HG02973 (cell line): ENCODE data around the gene ACYP2.
A peak's percentile ranks its signal among the peaks of the same experiment; 100 is the strongest.
"Not testable (repeated sequence)": the region's sequence is repeated elsewhere in the genome, so short reads cannot be mapped to it uniquely, and the experiment has no call there.

Experiments
- ATAC-seq: cut with Tn5 transposase; IDR thresholded peaks from one replicate; pipeline ENCODE4 v1.9.1; 2021; ENCODE audit warnings: moderate library complexity; ENCODE audit not compliant: unreplicated experiment

The ACYP2 gene

DNA sequence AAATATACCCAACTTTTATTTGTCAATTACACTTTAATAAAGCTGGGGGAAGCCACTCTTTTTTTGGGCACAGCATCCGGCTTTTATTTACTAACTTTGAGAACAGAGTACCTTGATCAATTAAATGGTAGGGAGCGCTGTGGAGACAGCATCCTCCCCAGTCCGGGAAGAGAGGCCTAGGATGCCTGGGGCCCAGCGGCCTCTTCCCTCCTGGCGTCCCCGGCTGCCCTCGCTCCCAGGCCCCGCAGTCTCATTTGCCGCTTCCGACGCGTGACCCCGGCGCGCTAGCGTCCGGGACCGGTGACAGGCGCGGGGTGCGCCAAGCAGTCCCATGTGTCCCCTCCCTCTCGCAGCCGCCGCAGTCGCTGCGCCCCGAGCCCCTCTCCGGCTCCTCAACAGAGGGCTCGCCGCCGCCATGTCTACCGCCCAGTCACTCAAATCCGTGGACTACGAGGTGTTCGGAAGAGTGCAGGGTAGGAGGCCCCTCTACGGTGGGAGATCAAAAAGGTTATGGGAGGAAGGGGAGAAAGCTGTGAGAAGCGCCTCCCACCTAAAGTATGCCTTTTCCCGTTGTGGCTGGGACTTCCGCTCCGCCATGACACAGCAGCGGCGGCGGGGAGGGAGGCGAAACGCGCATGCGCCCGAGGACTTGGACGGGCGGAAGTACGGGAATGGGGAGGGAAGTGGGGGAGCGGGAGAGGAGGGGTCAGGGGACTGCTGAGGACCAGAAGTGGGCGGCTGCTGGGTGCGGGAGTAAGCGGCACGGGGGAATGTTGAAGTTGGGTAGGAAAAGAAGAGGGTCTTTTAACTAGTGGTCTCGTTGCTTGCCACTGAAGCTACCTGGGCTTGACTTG, at the start of gene ACYP2:
ACYP2 (plus strand) TSS at position 332 of the 854 bp plus-strand sequence.
- ATAC-seq, result peak; percentile 83

DNA sequence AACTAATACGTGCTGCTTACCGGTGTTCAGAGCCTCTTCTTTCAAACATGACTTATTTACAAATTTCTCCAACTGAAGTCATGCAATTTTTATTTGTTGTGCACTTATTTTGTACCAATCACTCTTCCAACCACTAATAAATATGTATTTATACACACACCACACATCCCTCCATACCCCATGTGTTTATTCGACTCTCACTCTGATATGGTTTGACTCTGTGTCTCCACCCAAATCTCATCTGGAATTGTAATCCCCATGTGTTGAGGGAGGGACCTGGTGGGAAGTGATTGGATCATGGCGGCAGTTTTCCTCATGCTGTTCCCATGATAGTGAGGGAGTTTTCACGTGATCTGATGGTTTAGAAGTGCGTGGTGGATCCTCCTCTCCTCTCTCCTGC, 49.5 kb upstream of the ACYP2 start:
- ATAC-seq, result no peak

DNA sequence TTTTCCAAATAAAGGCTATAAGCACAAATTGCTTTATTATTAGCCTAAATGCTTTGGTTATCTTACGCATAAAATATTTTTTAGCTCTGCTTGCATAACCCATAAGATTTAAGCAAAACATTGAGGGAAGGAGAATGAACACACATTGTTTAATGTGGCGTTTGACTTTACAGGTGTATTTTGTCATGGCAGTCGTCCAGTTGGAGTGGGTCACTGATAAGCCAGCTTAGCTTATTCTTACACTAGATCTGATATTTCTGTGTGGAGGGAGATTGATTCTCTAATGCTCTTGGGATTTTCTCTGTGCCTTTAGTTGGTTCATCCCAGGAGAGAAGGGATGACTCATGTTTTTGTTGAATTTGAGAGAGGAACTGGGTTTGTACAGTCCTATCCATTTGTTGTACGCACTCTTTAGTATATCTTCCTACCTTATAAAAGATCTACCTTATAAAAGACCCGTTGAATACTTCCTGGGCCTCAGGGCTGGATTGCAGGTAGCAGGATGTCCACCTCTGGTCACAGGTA, 47.5 kb upstream of the ACYP2 start:
- ATAC-seq, result no peak

DNA sequence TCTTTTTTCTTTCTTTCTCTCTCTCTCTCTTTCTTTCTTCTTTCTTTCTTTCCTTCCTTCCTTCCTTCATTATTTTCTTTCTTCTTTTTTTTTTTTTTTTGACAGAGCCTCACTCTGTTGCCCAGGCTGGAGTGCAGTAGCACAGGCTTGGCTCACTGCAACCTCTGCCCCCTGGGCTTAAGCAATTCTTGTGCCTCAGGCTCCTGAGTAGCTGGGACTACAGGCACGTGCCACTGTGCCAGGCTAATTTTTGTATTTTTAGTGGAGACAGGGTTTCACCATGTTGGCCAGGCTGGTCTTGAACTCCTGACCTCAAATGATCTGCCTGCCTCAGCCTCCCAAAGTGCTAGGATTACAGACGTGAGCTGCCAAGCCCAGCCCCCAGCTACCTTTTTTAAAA, 42.9 kb upstream of the ACYP2 start:
- not testable (repeated sequence) for ATAC-seq

DNA sequence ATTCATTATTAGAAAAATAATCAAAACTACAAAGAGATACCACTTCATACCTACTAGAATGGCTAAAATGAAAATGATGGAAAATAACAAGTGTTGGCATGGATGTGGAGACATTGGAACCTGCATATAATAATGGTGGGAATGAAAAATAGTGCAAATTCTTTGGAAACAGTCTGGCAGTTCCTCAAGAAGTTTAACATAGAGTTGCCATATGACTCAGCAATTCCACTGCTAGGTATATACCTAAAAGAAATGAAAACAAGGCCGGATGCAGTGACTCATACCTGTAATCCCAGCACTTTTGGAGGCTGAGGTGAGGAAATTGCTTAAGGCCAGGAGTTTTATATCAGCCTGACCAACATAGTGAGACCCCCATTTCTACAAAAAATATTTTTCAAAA, 41.6 kb upstream of the ACYP2 start:
- ATAC-seq, result no peak

DNA sequence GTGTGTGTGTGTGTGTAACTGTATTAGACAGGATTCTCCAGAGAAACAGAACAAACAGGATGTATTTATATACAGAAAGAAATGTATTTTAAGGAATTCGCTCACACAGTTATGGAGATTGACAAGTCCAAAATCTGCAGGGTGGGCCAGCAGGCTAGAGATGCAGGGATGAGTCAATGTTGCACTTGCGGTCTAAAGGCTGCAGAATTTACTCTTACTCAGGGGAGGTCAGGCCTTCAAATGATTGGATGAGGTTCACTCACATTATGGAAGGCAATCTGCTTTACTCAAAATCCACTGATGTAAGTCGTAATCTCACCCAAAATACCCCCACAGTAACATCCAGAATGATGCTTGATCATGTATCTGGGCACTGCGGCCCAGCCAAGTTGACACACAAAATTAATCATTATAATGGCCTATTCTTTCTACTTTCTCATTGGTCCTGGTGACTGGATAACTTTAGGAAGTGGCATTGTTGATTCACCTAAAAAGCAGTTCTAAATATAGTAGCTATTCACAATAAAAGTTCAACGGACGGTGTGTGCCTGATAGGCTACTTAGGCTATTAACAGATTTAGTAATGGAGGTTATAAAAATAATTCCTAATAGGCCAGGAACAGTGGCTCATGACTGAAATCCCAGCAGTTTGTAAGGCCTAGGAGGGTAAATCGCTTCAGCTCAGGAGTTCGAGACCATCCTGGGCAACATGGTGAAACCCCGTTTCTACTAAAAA, 40.6 kb upstream of the ACYP2 start:
- ATAC-seq, result no peak

DNA sequence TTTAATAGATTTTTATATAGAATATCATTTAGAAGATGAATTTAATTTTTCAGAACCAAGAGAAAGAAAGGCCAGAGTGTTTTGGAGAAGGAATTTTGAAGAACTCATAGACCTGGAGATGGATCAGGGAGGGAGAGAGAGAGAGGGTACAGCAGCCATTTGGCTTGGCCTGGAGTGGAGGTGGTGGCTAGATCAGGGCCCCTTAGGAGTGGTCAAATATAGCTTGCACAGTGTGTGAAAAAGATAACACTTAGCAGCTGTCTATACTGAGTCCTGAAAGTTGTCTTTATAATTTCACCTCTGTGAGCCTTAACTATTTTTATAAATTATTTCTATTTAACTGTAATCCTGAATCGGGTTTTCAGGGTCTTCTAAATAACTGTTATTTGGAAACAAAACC, 38.8 kb upstream of the ACYP2 start:
- ATAC-seq, result no peak

DNA sequence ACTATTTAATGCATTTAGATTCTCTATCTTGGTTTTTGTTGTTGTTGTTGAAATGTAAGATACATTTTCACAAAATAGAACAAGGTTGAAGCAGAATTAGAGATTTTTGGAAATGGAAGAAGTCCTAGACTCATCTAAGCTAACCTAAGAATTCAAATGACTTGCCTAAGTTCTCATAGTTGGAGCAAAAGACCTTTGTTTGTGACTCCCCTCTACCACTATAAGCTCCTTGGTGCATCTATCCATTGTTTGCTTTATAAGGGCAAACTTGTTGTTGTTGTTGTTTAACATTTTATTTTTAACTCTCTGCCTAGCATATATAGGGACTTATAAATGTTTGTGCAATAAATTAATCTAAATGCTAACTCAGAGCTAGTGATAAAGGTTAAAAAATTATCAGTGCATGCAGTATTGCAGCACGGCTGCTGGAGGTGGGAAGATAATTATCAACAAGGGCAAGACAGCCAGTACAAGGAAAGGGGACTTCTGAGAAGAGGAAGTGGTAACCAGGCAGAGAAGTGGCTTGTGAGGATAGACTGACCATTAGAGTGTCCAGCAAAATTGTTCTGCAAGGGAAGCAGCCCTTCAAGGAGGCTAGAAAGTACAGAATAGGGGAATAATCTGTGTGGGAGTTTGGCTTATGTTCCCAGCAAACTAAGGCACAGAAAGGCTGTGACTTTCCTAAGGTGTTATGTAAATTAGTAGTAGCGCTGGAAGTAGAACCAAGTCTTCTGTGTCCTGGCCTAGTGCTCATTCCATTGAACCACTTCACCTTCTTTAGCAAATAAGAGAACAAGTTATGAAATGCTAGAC, 38.1 kb upstream of the ACYP2 start:
- ATAC-seq, result no peak

DNA sequence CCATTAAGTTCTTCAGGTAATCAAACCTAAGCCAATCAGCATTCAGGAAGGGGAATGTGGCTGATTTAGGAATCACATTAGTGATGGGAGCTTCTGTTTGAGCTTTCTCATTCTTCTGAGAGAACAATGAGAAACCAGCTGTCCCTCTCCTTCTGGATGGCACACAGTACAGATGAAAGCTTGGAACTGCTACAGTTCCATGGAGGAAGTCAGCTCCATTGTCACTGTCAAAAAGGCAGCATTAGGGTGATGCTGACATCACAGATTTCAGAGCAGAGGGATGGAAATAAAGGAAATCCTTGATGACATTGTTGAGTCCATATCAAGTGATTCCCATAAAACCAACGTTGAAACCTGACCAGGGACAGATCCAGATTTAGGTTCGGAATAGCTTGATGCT, 36.1 kb upstream of the ACYP2 start:
- ATAC-seq, result no peak

DNA sequence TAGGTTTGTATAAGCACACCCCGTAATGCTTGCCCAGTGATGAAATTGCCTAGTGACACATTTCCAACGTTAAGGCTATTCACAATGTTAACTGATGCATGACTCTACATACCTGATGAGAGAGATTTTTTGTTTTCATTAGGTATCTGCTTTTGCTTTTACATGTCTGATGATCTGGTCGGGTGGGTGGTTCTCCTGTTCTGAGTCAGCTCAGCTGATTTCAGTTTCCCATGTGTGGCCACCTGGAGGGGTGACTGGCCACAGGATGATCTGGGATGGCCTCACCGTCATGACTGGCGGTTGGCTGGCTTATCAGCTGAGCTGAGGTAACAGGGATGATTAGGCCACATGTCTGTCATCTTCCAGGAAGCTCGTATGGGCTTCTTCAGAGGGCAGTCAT, 33.8 kb upstream of the ACYP2 start:
- peak; percentile 96 for ATAC-seq

DNA sequence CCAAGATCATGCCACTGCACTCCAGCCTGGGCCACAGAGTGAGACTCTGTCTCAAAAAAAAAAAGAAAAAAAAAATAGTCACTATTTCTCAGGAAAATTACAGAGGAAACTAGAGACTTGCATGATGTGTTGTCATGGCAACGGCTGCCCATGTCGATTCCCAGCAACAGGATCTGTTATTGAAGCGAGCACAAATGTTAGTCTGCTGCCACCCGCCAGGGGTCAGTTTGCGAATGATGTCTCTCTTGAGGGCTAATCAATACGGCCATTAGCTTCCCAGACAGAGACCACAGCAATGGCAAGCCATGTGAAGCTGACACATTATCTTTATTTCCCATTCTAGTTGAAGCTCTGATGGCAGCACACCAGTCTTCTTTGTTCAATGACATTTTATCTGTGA, 32.4 kb upstream of the ACYP2 start:
- ATAC-seq, result no peak

DNA sequence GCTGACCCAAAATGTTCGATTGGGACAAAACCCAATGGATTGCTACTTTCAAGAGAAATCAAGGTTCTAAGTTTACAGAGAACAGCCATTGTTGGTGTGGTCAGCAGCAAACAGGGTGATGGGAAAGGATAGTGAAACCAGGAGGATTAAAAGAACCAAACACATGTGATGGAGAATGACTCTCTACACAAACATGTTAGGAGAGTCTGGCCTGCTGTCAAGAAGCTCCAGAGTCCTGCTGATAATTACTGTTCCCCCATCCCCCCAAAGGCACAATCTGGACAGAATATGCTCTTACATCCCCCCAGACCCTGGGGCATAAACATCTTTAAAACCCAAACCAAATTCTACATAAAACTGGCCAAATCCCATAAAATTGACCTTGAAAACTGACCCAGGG, 32.0 kb upstream of the ACYP2 start:
- no peak for ATAC-seq

DNA sequence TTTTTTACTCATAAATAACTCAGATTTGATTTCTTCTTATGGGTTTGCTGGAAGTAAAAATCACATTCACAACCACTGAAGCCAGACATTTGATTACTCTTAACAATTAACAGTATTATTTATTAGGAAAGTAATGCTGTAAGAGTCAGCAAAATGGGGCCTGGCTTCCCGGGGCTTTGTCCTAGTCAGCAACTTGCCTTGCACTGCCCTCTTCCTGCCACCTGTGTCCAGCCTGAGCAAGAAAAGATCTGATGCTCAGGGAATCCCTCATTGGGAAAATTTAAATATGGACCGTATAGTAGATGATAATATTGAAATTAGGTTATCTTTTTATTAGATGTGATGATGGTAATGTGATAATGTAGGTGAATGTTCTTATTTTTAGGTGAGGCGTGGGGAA, 30.8 kb upstream of the ACYP2 start:
- ATAC-seq, result no peak

DNA sequence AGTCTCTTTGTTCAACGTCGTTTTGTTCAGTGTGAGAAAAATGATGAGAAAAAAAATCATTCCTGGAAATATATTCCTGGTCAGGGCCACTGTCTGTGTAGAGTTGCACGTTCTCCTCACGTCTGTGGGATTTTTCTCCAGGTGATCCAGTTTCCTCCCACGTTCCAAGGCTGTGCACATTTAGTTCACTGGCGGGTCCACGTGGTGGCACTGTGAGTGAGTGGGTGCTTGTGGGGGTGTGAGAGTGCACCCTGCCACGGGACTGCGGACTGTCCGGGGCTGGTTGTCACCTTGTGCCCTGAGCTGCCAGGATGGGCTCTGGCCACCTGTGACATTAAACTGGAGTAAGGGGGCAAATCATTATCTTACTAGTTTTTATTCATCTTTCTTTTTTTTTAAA, 30.3 kb upstream of the ACYP2 start:
- no peak for ATAC-seq

DNA sequence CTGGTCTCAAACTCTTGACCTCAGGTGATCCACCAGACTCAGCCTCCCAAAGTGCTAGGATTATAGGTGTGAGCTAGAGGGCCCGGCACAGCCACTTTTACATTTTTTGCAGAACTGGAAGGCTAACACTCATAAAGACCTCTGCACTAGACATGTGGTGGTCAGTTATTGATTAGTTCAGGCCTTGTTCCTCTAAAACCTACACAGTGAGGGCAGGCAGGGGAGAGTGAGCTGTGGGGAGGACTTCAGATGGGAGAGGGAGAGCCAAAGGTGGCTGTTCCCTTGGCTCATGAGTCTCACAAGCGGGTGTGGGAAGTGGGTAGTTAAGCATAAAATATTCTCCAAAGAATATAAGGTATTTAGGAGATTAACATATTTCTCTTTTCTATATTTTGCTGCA, 29.3 kb upstream of the ACYP2 start:
- no peak for ATAC-seq

DNA sequence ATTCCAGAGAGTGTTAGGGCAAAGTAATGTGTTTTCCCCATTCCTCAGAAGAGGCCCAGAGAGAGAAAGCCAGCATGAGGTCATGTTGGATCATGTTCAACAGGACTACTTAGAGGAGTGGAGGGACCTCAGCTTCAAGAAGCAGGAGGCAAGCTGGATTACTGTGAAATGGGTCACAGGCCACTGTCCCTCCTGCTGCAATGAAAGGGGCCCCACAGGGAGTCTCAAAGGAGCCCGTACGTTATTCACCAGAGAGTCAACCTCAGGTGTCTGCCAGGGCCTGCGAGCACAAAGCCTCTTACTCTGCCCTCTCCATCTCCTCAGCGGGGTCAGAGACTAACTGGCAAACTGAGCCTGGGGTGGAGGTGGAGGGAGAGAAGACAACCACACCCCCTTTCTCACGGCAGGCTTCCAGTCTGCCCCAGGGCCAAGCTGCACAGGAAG, 27.2 kb upstream of the ACYP2 start:
- no peak for ATAC-seq

DNA sequence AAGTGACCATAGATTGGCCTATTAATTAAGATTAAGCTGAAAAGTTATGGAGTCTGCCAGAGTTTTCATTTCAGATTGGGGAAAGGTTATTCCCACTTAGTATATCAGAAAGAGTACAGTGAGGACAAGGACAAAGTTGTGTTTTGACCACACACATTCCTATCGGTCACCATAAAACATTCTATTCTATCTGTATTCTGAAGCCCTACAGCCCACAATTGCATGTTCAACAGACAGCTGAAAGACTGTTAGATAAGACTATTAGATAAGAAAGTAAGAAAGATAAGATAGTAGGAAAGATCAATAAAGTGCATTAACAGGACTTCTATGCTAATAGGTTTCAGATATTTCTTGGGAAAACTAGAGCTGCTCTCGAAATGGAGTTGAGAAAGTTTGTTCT, 26.7 kb upstream of the ACYP2 start:
- ATAC-seq, result no peak

DNA sequence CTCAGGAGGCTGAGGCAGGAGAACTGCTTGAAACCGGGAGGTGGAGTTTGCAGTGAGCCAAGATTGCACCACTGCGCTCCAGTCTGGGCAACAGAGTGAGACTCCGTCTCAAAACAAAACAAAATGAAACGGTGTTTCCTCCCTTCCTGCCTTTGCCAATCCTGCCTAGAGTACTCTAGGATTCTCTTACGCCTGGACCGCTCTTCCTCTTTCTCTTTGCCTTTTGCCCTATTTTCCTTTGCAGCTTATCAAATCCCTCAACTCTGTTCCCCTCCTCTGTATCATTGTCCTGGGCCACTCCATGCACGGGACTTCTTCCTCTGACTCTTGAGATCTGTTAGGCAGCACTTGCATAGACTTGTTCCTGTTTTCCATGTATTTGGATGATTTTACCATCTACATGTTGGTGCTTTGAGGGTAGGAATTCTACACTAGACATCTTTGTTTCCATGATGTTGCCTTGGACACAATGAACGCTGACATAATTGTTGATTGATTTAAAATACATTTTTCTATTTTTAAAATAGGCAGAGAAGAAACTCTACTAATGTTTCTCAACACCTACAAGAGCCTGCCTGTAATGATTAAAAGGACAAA, 24.8 kb upstream of the ACYP2 start:
- ATAC-seq, result no peak

DNA sequence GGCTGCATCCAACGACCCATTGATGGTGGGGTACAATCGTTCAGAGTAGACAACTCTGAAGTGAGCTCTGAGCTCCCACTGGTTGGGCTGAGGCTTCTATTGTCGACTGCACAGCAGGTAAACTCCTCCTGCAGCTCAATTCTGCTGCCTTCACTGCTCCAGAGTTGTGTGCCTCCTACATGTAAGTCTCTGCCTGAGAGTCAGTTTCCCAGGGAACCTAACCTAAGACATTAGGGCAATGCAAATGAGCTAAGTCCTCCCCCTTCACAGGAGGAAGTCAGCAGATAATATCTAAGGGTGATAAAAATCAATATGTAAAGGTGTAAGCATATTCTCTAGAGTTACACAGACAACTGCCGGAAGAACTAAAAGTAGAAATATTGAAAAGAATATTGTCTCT, 22.5 kb upstream of the ACYP2 start:
- ATAC-seq, result peak; percentile 46

DNA sequence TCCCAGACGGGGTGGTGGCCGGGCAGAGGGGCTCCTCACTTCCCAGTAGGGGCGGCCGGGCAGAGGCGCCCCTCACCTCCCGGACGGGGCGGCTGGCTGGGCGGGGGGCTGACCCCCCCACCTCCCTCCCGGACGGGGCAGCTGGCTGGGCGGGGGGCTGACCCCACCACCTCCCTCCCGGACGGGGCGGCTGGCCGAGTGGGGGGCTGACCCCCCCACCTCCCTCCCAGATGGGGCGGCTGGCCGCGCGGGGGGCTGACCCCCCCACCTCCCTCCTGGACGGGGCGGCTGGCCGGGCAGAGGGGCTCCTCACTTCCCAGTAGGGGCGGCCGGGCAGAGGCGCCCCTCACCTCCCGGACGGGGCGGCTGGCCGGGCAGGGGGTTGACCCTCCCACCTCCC, 20.0 kb upstream of the ACYP2 start:
- not testable (repeated sequence) for ATAC-seq

DNA sequence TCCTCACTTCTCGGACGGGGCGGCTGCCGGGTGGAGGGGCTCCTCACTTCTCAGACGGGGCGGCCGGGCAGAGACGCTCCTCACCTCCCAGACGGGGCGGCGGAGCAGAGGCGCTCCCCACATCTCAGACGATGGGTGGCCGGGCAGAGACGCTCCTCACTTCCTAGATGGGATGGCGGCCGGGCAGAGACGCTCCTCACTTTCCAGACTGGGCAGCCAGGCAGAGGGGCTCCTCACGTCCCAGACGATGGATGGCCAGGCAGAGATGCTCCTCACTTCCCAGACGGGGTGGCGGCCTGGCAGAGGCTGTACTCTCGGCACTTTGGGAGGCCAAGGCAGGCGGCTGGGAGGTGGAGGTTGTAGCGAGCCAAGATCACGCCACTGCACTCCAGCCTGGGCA, 19.3 kb upstream of the ACYP2 start:
- ATAC-seq, result not testable (repeated sequence)
